Measurements from ENCODE around the gene RNF2. TPM values are rescaled to one million over a fixed set of nuclear protein-coding genes. Genes with fewer than 3 reads are reported as not detected.

The RNF2 gene
- total RNA-seq, 1 donor from 2014 or later, result 11.6 TPM

- Histone ChIP-seq H3K9me3 (replicated peaks) (no peaks in the 10 kb centered on the region), H3K4me3 (no peak overlapping the region), H3K27ac (replicated peaks) (no peak overlapping the region), H3K36me3 (no peaks in the 10 kb centered on the region), H3K4me1 (no peaks in the 10 kb centered on the region), H3K27me3 (ENCODE audit: low read depth) (no peaks in the 10 kb centered on the region)
- TF ChIP-seq CTCF (IDR thresholded peaks at IDR 0.05; ENCODE audit: borderline replicate concordance), result no peak
- intact Hi-C loops (cut with micrococcal nuclease), result no loop called here
- no peak for DNase-seq
Measured at GRCh38 chr1:185033686-185034085, 11.7 kb upstream of the RNF2 start.

DNA sequence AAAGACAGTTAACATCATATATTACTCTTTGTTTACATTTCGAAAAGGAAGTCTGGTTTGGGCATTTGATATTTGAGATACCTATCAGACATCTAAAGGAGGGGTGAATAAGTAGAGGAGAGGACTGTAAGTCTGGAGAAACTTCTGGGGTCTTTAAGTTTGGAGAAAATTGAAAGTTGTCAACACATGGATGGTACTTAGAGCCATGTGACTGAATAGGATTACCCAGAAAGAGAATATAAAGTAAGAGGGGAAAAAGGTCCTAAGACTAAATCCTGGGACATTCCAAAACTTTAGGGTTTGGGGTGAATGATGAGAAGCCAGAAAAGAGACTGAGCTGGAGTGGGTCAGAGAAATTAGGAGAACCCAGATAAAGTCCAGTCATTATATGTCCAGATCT, 10.1 kb upstream of the RNF2 start:
- Histone ChIP-seq H3K36me3 (no peaks in the 10 kb centered on the region), H3K4me3 (no peak overlapping the region), H3K9me3 (replicated peaks) (no peaks in the 10 kb centered on the region), H3K27ac (replicated peaks) (no peak overlapping the region), H3K4me1 (no peaks in the 10 kb centered on the region), H3K27me3 (ENCODE audit: low read depth) (no peaks in the 10 kb centered on the region)
- intact Hi-C loops (cut with micrococcal nuclease), result no loop called here
- TF ChIP-seq CTCF (IDR thresholded peaks at IDR 0.05; ENCODE audit: borderline replicate concordance), result no peak
- no peak for DNase-seq

- no peak for DNase-seq
- no peaks in the 10 kb centered on the region for H3K27me3 ChIP-seq (ENCODE audit: low read depth)
- no peaks in the 10 kb centered on the region for H3K9me3 ChIP-seq (replicated peaks)
- H3K36me3 ChIP-seq, result no peaks in the 10 kb centered on the region
- intact Hi-C loops (cut with micrococcal nuclease), result no loop called here
- H3K4me1 ChIP-seq, result no peaks in the 10 kb centered on the region
- H3K27ac ChIP-seq (replicated peaks), result no peak overlapping the region
- no peak for TF ChIP-seq CTCF (IDR thresholded peaks at IDR 0.05; ENCODE audit: borderline replicate concordance)
- H3K4me3 ChIP-seq, result no peak overlapping the region
Measured at GRCh38 chr1:185038813-185039376, 6.5 kb upstream of the RNF2 start.

- H3K9me3 ChIP-seq (replicated peaks), result no peaks in the 10 kb centered on the region
- H3K27ac ChIP-seq (replicated peaks), result no peak overlapping the region
- DNase-seq, result no peak
- TF ChIP-seq CTCF (IDR thresholded peaks at IDR 0.05; ENCODE audit: borderline replicate concordance), result no peak
- no peaks in the 10 kb centered on the region for H3K36me3 ChIP-seq
- intact Hi-C loops (cut with micrococcal nuclease), result no loop called here
- H3K27me3 ChIP-seq (ENCODE audit: low read depth), result no peaks in the 10 kb centered on the region
- H3K4me1 ChIP-seq, result peaks cover 5% of the 10 kb centered on the region
- no peak overlapping the region for H3K4me3 ChIP-seq
Measured at GRCh38 chr1:185039726-185040407, 5.5 kb upstream of the RNF2 start.

GRCh38 chr1:185040408-185040735, 5.0 kb upstream of the RNF2 start:
- Histone ChIP-seq H3K9me3 (replicated peaks) (no peaks in the 10 kb centered on the region), H3K36me3 (no peaks in the 10 kb centered on the region), H3K4me3 (no peak overlapping the region), H3K27ac (replicated peaks) (no peak overlapping the region), H3K4me1 (peaks cover 7% of the 10 kb centered on the region), H3K27me3 (ENCODE audit: low read depth) (no peaks in the 10 kb centered on the region)
- intact Hi-C loops (cut with micrococcal nuclease), result no loop called here
- no peak for TF ChIP-seq CTCF (IDR thresholded peaks at IDR 0.05; ENCODE audit: borderline replicate concordance)
- DNase-seq, result no peak
